ENCODE measurements around the gene SEMA3C.

Gene SEMA3C

GRCh38 chr7:80869821-80870751 is 48.8 kb downstream of the SEMA3C start:
- DNase-seq (ENCODE audit: low read depth) = no peak
- no peak overlapping the region for H3K4me3 ChIP-seq (ENCODE audit: low read length)
- TF ChIP-seq CTCF (IDR thresholded peaks at IDR 0.05; ENCODE audit: insufficient read depth, low read depth, low read length, missing control alignments) = no peak

GRCh38 chr7:80869106-80869784 is 49.6 kb downstream of the SEMA3C start:
- no peak for TF ChIP-seq CTCF (IDR thresholded peaks at IDR 0.05; ENCODE audit: insufficient read depth, low read depth, low read length, missing control alignments)
- no peak overlapping the region for H3K4me3 ChIP-seq (ENCODE audit: low read length)
- no peak for DNase-seq (ENCODE audit: low read depth)

DNA sequence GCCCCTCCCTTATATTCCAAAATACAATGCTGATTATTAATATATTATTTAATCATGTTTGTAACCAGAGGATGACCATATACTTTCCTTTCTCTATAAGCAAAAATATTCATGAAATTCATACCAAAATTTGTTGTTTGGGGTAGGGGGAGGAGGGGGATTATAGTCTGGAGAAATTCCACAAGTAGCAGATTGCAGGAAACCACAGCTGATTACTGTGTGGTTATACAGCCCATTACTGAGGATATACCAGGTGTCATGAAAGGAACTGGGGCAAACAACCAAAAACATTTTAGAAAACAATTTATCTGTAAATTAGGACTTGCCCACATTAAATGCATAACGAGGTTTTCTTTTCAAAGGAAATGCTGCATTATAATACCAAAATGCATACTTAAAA is 50.3 kb downstream of the SEMA3C start:
- no peak for TF ChIP-seq CTCF (IDR thresholded peaks at IDR 0.05; ENCODE audit: insufficient read depth, low read depth, low read length, missing control alignments)

DNA sequence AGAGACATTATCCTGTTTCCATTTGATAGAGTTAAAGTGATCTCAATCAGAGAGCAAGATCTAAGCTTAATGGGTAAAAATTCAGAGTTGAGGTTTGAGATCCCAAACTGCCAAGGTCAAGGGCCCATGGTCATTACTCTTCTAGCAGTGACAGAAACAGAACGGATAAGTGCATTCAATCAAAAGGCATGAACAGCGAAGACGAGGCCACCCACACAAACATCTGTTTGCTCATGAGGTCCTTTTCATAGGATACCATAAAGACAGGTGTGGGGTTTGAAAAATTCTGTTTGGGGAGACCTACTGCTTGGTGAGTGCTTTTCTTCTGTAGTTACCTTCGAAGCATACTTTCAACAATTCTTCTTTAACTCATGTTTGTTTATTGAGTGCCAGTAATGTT is 58.3 kb downstream of the SEMA3C start:
- no peak for TF ChIP-seq CTCF (IDR thresholded peaks at IDR 0.05; ENCODE audit: insufficient read depth, low read depth, low read length, missing control alignments)
- DNase-seq (ENCODE audit: low read depth) = no peak
- H3K4me3 ChIP-seq (ENCODE audit: low read length) = no peak overlapping the region

More for the DNA sequence above, 50.3 kb downstream of the SEMA3C start:
- DNase-seq (ENCODE audit: low read depth) = no peak
- H3K4me3 ChIP-seq (ENCODE audit: low read length) = no peak overlapping the region

GRCh38 chr7:80859272-80859970 is 59.4 kb downstream of the SEMA3C start:
- no peak overlapping the region for H3K4me3 ChIP-seq (ENCODE audit: low read length)
- DNase-seq (ENCODE audit: low read depth) = peak; percentile 57
- TF ChIP-seq CTCF (IDR thresholded peaks at IDR 0.05; ENCODE audit: insufficient read depth, low read depth, low read length, missing control alignments) = no peak

DNA sequence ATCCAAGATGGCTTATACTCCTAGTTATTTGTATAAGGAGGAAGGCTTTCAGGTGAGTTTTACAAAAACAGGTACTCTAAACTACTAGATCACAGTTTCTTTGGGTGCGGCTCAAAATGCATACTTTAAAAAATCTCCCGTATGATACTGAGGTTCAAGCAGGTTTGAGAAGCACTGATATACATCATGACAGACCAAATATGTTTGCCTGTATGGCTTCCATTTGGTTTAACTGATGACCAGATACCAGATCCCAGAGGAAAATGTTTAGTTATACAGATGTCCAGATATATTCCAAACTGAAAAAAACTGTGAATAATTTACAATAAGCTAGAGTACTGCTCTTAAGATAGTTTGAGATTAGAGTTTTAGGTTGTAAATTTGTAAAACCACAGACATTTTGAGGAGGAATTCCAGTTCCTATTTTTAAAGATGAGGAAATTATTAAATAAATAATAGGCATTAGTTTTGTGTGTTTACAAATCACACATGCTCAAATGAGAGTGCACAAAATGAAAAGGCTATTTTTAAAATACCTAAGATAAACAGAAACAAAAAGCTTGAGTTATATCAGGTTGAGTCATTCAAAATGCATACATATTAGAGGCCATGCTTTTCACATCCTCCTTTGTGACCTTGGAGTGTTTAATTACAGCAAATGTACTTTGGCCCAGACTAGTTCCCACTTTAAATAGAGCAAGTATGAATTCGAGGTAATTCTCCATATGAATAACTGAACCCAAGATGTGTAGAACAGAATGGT is 60.5 kb downstream of the SEMA3C start:
- H3K4me3 ChIP-seq (ENCODE audit: low read length) = no peak overlapping the region
- DNase-seq (ENCODE audit: low read depth) = peak; percentile 45
- TF ChIP-seq CTCF (IDR thresholded peaks at IDR 0.05; ENCODE audit: insufficient read depth, low read depth, low read length, missing control alignments) = no peak
